LNCaP clone FGC (cell line): ENCODE data around the gene SMARCD3.

Source experiments
- DNase-seq: peaks from one replicate; pipeline ENCODE4 v3.0.0-alpha.2; 2011; ENCODE audit warnings: low read depth
- H3K4me3 ChIP-seq: 2 replicates; pipeline ENCODE4 v1.5.1; 2011; ENCODE audit warnings: mild to moderate bottlenecking, low read depth, low read length, control low read depth
- CTCF ChIP-seq: IDR thresholded peaks from 2 replicates; pipeline ENCODE4 v1.5.1; 2012; ENCODE audit warnings: mild to moderate bottlenecking; ENCODE audit not compliant: control insufficient read depth, insufficient read depth; ENCODE audit errors: extremely low read depth

SMARCD3 gene

DNA sequence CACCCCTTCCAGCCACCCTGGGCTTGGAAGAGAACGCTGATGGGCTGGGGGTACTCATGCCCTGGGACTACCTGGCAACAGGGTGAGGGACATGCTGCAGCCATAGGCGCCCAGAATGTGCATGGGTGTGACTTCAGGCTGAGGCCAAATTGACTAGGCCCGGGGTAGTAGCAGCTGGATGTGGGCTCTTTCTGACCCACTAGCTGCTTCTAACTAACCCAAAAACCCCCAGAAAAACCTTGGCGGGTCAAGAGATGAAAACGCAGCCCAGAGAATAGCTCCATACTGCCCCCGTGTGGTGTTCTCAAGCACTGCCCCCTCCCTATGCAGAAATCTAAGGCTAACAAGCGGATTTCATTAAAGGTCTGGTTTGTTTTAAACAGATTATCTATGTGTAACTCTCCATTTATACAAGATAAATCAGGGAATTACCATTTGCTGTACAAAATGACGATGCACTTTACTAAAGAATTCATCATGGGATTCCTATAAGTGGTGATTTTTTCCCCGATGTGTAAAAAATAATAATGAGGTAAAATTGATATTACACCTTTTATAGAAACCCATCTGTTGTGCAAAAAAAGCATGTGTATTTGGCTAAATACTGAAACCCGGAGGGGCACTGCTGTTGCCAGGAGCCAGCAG lies 4.2 kb downstream of the SMARCD3 start:
- no peak overlapping the region for H3K4me3 ChIP-seq

GRCh38 chr7:151243408-151244195 lies 4.9 kb downstream of the SMARCD3 start:
- TF ChIP-seq CTCF: no peak
- H3K4me3 ChIP-seq: no peak overlapping the region
- no peak for DNase-seq

More for the DNA sequence above, 4.2 kb downstream of the SMARCD3 start:
- TF ChIP-seq CTCF: peak; percentile 84
- no peak for DNase-seq

- DNase-seq: no peak
- TF ChIP-seq CTCF: no peak
- H3K4me3 ChIP-seq: no peak overlapping the region
Measured at GRCh38 chr7:151243045-151243349, 5.5 kb downstream of the SMARCD3 start.

DNA sequence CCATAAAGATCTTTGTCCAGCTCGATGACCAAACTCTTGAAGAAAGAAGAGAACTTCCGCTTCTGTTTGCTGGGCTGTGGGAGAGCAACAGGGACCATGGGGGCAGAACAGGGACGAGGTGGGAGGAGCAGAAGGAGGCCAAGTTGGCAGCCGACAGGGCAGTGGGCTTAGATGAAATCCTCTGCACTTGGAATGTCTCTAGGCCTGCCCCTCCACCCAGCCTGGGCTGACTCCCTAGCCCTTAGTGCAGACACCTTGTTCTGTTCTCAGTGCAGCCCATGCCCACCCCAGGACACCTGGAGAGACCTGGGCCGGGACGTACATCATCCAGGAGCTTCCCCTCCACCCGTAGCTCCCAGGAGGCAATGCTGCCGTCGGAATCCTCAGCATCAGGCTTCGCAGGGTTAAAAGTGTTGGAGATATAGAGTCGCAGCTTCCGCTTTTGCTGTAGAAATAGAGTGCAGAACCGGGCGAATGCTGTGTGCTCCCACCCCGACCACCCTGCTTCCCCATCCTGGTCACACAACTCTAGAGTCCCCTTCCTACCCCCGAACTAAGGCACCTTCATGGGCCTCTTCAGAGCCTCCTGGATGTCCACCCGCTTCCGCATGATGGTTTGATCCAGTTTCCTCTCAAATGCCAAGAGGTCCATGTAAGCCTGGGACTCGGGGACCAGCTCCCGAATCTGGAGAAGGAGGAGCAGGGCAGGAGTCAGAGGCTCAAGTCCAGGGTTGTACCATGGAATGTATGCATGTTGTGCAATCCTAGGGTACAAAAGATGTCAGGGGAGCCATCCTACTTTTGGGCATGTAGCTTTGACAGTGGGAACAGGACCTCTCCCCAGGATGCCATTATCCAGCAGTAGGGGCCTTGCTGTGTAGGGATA lies 6.1 kb downstream of the SMARCD3 start:
- DNase-seq: no peak
- TF ChIP-seq CTCF: no peak
- no peak overlapping the region for H3K4me3 ChIP-seq

GRCh38 chr7:151241755-151242096 lies 6.8 kb downstream of the SMARCD3 start:
- no peak for DNase-seq
- no peak for TF ChIP-seq CTCF
- no peak overlapping the region for H3K4me3 ChIP-seq

GRCh38 chr7:151240942-151241754 lies 7.3 kb downstream of the SMARCD3 start:
- no peak overlapping the region for H3K4me3 ChIP-seq
- TF ChIP-seq CTCF: no peak
- DNase-seq: no peak
